Stimulated activated naive CD8-positive, alpha-beta T cell treated with anti-CD3 and anti-CD28 coated beads, Interleukin-15, amount 100 ng/mL, for 72 hours (primary cell): ENCODE data around the gene ASS1.

Source experiments
- ATAC-seq: fragments of 150-1000 bp; cut with Tn5 transposase; 2 replicates; pipeline ENCODE4 v1.10.0; 2021; ENCODE audit warnings: mild to moderate bottlenecking, moderate library complexity
- DNase-seq, 2 donors: peaks; one replicate each; pipeline ENCODE4 v3.0.0; 2021 to 2022
- H3K27ac Mint-ChIP-seq, 2 donors: one replicate each; pipeline ENCODE4 v1.8.0; 2022; ENCODE audit warnings: mild to moderate bottlenecking in 2 of 2, mixed read lengths in 2 of 2, moderate library complexity in 2 of 2
- H3K27me3 Mint-ChIP-seq: one replicate; pipeline ENCODE4 v1.8.0; 2022; ENCODE audit warnings: mixed read lengths
- H3K4me1 Mint-ChIP-seq: one replicate; pipeline ENCODE4 v1.8.0; 2022; ENCODE audit warnings: mild to moderate bottlenecking, mixed read lengths
- H3K4me3 Mint-ChIP-seq, 2 donors: one replicate each; pipeline ENCODE4 v1.8.0; 2022; ENCODE audit warnings: mild to moderate bottlenecking in 2 of 2, mixed read lengths in 2 of 2, moderate library complexity in 1 of 2
- H3K9me3 Mint-ChIP-seq, 2 donors: one replicate each; pipeline ENCODE4 v1.8.0; 2022; ENCODE audit warnings: mixed read lengths in 2 of 2

Gene ASS1

DNA sequence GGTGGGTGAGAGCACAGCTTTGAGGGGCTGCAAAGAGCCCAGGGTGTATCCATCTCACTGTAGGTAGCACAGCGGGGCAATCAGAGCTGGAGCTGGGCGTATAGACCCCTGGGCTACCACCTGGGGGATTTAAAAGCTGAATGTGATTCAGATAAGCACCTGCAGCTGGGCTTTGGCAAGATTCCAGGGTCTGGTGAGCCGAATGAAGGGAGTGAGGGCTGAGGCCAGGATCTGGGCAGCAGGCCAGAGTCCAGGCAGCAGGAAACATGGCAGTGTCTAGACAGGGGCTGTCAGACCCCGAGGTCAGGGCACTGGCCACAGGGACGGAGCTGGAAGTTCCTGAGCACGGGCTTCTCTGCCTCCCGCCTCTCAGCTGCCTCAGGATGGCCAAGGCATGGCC is 8.7 kb downstream of the ASS1 start:
- Mint-ChIP-seq H3K4me1 (peaks cover 19% of the 10 kb centered on the region), H3K4me3 (no peak overlapping the region), H3K27ac (no peak overlapping the region), H3K9me3 (no peaks in the 10 kb centered on the region), H3K27me3 (peaks cover 36% of the 10 kb centered on the region)
- ATAC-seq (no peak), DNase-seq (no peak)

- no peak for DNase-seq
- Mint-ChIP-seq H3K27me3 (peaks cover 35% of the 10 kb centered on the region), H3K4me1 (peaks cover 14% of the 10 kb centered on the region), H3K9me3 (no peaks in the 10 kb centered on the region), H3K27ac (no peak overlapping the region), H3K4me3 (no peak overlapping the region)
- no peak for ATAC-seq
Observed at GRCh38 chr9:130454096-130454811, 9.5 kb downstream of the ASS1 start.

DNA sequence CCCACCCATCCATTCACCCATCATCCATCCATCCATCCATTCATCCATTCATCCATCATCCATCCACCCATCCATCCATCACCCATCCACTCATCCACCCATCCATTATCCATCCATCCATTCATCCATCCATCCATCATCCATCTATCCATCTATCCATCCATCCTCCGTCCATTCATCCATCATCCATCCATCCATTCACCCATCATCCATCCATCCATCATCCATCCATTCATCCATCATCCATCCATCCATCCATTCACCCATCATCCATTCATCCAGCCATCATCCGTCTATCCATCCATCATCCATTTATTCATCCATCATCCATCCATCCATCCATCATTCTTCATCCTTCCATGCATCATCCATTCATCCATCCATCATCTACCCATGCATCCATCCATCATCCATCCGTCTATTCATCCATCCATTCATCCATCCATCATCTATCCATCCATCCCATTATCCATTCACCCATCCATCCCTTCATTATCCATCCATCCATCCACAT is 10.1 kb downstream of the ASS1 start:
- H3K27me3 Mint-ChIP-seq: peaks cover 38% of the 10 kb centered on the region
- ATAC-seq (no peak), DNase-seq (no peak)
- H3K27ac Mint-ChIP-seq: no peak overlapping the region
- no peak overlapping the region for H3K4me3 Mint-ChIP-seq
- H3K9me3 Mint-ChIP-seq: no peaks in the 10 kb centered on the region
- H3K4me1 Mint-ChIP-seq: peaks cover 14% of the 10 kb centered on the region

DNA sequence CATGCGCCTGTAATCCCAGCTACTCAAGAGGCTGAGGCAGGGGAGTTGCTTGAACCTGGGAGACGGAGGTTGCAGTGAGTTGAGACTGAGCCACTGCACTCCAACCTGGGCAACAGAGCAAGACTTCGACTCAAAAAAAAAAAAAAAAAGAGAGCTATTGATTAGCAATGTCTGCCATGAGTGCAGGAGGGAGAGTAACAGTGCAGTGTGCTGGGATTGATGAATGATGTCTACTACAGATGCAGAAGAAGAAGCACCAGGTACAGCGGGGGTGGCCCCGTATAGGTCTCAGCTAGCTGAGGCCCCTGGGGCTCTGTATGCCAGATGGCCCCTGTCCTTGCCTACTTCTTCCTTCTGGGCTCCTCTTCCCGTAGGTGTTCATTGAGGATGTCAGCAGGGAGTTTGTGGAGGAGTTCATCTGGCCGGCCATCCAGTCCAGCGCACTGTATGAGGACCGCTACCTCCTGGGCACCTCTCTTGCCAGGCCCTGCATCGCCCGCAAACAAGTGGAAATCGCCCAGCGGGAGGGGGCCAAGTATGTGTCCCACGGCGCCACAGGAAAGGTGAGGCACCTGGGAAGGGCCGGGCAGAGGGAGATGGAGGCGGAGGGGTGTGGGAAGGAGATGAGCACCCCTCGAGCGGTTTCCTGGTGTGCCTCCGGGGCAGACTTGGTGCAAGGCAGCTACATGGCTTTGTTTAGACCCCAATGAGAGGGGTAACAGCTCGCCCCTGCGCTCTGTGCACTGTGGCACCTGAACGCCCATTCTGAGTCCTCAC is 13.5 kb downstream of the ASS1 start:
- Mint-ChIP-seq H3K9me3 (no peaks in the 10 kb centered on the region), H3K27me3 (peaks cover 37% of the 10 kb centered on the region), H3K4me1 (peaks cover 8% of the 10 kb centered on the region), H3K4me3 (no peak overlapping the region), H3K27ac (no peak overlapping the region)
- no peak for ATAC-seq
- DNase-seq: no peak

GRCh38 chr9:130458804-130459067 is 14.0 kb downstream of the ASS1 start:
- Mint-ChIP-seq H3K4me3 (no peak overlapping the region), H3K9me3 (no peaks in the 10 kb centered on the region), H3K27ac (no peak overlapping the region), H3K27me3 (peaks cover 40% of the 10 kb centered on the region), H3K4me1 (peaks cover 8% of the 10 kb centered on the region)
- DNase-seq (no peak), ATAC-seq (no peak)

GRCh38 chr9:130459151-130459550 is 14.4 kb downstream of the ASS1 start:
- no peak for ATAC-seq
- no peak for DNase-seq
- no peak overlapping the region for H3K4me3 Mint-ChIP-seq
- H3K4me1 Mint-ChIP-seq: peaks cover 8% of the 10 kb centered on the region
- no peak overlapping the region for H3K27ac Mint-ChIP-seq
- H3K9me3 Mint-ChIP-seq: no peaks in the 10 kb centered on the region
- peaks cover 44% of the 10 kb centered on the region for H3K27me3 Mint-ChIP-seq

GRCh38 chr9:130459941-130460669 is 15.3 kb downstream of the ASS1 start:
- no peak overlapping the region for H3K4me3 Mint-ChIP-seq

GRCh38 chr9:130461218-130461630 is 16.5 kb downstream of the ASS1 start:
- Mint-ChIP-seq H3K27me3 (peaks cover 65% of the 10 kb centered on the region), H3K9me3 (no peaks in the 10 kb centered on the region), H3K27ac (no peak overlapping the region), H3K4me1 (peaks cover 8% of the 10 kb centered on the region), H3K4me3 (no peak overlapping the region)
- peak; percentile 57 to 72 for DNase-seq
- ATAC-seq: peak; percentile 74

More at GRCh38 chr9:130459941-130460669, 15.3 kb downstream of the ASS1 start:
- ATAC-seq (no peak), DNase-seq (no peak)
- H3K27me3 Mint-ChIP-seq: peaks cover 53% of the 10 kb centered on the region
- no peaks in the 10 kb centered on the region for H3K9me3 Mint-ChIP-seq
- H3K4me1 Mint-ChIP-seq: peaks cover 8% of the 10 kb centered on the region
- H3K27ac Mint-ChIP-seq: peak overlapping the region in 1 of 2 donors; percentile 87

DNA sequence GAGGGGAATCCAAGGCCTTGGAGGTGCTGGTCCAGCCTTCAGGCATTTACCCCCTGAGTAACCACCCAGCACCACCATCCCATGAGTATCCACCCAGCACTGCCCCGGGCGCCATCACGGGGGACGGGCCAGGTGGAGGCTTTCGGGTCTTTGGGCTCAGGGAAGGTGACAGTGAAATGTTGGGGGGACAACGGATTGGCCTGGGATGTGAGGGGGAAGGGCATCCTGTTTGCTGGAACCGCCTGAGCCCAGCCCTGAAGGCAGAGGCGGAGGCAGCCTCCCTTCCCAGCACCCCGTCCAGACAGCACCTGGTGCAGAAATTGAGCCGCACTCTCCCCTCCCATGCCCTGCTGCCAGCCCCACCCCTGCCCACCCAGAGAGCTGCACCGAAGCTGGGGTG is 17.0 kb downstream of the ASS1 start:
- Mint-ChIP-seq H3K9me3 (no peaks in the 10 kb centered on the region), H3K27me3 (peaks cover 70% of the 10 kb centered on the region), H3K4me3 (no peak overlapping the region), H3K4me1 (peaks cover 8% of the 10 kb centered on the region), H3K27ac (no peak overlapping the region)
- DNase-seq (no peak), ATAC-seq (no peak)

GRCh38 chr9:130462685-130463540 is 18.2 kb downstream of the ASS1 start:
- H3K4me1 Mint-ChIP-seq: peaks cover 8% of the 10 kb centered on the region
- no peaks in the 10 kb centered on the region for H3K9me3 Mint-ChIP-seq
- no peak for DNase-seq
- H3K27ac Mint-ChIP-seq: no peak overlapping the region
- no peak for ATAC-seq
- H3K27me3 Mint-ChIP-seq: peaks cover 81% of the 10 kb centered on the region
- H3K4me3 Mint-ChIP-seq: no peak overlapping the region

- Mint-ChIP-seq H3K27ac (no peak overlapping the region), H3K27me3 (peaks cover 87% of the 10 kb centered on the region), H3K9me3 (no peaks in the 10 kb centered on the region), H3K4me3 (no peak overlapping the region), H3K4me1 (peaks cover 8% of the 10 kb centered on the region)
- DNase-seq: no peak
- no peak for ATAC-seq
Observed at GRCh38 chr9:130463763-130464745, 19.3 kb downstream of the ASS1 start.

DNA sequence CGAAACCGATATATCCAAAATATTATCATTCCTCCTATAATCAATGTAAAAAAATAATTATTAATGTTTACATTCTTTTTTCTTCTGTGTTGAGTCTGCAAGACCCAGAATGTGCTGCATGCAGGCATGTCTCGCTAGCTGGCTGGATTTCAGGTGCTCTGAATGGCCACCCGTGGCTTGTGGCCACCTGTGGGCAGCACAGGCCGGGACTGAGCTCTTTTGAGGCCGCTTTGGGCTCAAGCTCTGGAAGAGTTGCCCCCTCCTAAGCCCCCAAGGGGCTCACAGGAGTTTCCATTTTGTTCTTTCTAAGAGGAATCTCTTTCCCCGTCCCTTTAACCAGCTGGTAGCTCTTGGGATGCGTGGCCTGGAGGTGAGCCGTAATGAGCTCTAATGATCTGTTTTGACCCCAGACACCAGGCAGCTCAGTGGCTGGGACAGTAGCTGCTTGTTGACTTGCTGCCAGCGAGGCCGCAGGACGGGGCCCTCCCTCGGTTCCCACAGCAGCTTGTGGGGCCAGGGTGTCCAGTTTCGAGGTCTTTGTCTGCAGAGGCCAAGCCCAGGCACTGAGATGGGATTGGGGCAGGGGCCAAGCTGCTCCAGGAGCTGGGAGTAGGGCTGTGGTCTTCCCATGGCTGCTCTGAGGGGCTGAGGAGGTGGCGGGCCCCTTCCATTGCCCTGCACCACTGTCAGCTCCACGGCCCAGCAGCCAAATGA is 20.8 kb downstream of the ASS1 start:
- no peak for DNase-seq
- ATAC-seq: no peak
- Mint-ChIP-seq H3K4me3 (no peak overlapping the region), H3K9me3 (no peaks in the 10 kb centered on the region), H3K27me3 (peaks cover 85% of the 10 kb centered on the region), H3K27ac (no peak overlapping the region), H3K4me1 (peaks cover 6% of the 10 kb centered on the region)

DNA sequence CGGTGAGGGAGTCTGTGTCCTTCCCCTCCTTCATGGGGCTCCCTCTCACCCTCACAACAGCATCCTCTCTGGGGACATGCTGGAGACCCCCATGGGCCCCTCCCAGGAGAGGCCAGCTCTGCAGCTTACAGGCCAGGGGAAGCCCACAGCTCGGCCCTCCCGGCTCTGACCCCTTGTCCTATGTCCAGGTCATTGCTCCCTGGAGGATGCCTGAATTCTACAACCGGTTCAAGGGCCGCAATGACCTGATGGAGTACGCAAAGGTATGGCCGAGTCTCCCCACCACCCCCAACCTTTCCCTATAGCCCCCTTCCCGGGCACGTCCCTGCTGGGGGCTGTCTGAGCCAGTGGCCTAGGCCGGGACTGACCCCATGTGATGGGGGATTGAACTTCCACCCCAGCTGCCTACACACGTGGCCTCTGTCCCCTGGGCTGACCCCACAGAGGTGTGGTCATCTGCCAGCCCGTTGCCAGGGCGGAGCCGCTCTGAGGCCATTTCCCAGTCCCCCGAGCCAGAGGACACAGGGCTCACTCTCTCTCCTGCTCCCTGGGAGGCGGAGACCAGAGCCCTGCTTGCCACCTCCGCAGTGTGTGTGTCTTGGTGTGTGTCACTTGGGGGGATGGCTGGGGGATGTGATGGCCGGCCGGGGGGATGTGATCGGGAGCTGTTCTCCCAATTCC is 21.9 kb downstream of the ASS1 start:
- H3K27ac Mint-ChIP-seq: no peak overlapping the region
- H3K4me1 Mint-ChIP-seq: no peaks in the 10 kb centered on the region
- ATAC-seq (no peak), DNase-seq (no peak)
- no peaks in the 10 kb centered on the region for H3K9me3 Mint-ChIP-seq
- H3K4me3 Mint-ChIP-seq: no peak overlapping the region
- peaks cover 86% of the 10 kb centered on the region for H3K27me3 Mint-ChIP-seq
